ENCODE data around the gene ZNF484.

The ZNF484 gene

GRCh38 chr9:92795598-92796336 lies 82.1 kb downstream of the ZNF484 start:
- DNase-seq (ENCODE audit: low read depth in 1 of 2, low spot score in 1 of 2) = no peak

All from stimulated activated CD4-positive, alpha-beta T cell treated with anti-CD3 and anti-CD28 coated beads, Interleukin-15, amount 100 ng/mL, for 1 hour (primary cell).